Measurements from ENCODE around the gene DHX9.

- TF ChIP-seq CTCF (IDR thresholded peaks at IDR 0.05) (no peak), POLR2A (IDR thresholded peaks at IDR 0.05) (no peak)
Measured at GRCh38 chr1:182850319-182850718, 11.2 kb downstream of the DHX9 start.

All from adrenal gland (tissue), 5 donors.